ENCODE data around the gene PLA2G4B.
"Not testable (repeated sequence)": the region's sequence is repeated elsewhere in the genome, so short reads cannot be mapped to it uniquely, and the experiment has no call there.

The PLA2G4B gene

GRCh38 chr15:41827880-41828806, 10.5 kb upstream of the PLA2G4B start, which contains the start of gene JMJD7:
TSS of gene JMJD7 (plus strand) at chr15:41828092. CDS start at chr15:41828125, 33 bp downstream.
- DNase-seq = peak; percentile 86

DNA sequence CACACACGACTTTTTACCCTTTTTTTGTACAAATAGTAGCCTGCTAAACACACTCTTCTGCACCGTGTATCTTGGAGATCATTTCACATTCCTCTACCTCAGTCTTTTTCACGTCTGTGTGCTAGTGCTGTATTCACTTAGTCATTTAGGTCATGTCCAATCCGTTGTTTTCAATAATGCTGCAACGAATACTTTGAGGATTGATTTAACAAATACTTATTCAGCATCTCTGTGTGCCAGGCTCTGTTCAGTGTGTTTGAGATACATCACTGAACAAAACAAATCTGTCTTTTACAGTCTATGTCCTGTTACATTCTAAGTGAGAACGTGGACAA, 9.9 kb upstream of the PLA2G4B start:
- DNase-seq = no peak

GRCh38 chr15:41829959-41830646, 8.5 kb upstream of the PLA2G4B start:
- no peak for DNase-seq

- DNase-seq = not testable (repeated sequence)
Observed at GRCh38 chr15:41831291-41831690, 7.4 kb upstream of the PLA2G4B start.

GRCh38 chr15:41832208-41832607, 6.4 kb upstream of the PLA2G4B start:
- no peak for DNase-seq

DNA sequence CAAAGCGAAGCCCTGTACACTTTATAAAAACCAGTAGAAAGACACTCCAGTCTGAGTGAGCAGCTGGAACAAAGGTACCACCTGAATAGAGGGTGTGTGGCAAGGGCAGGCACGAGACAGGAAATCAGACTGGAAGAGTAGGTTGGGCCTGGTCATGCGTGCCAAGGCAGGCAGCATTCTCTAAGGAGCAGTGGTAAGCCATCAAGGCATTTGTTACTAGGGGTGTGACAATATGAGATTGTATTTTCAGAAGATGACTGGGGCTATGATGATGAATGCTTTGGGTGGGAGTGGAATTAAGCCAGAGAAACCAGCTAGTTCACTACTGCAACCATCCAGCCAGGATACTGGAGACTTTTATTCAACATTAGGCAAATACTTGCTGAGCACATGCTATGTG, 5.8 kb upstream of the PLA2G4B start:
- DNase-seq = no peak

GRCh38 chr15:41834096-41834495, 4.6 kb upstream of the PLA2G4B start:
- DNase-seq = no peak

DNA sequence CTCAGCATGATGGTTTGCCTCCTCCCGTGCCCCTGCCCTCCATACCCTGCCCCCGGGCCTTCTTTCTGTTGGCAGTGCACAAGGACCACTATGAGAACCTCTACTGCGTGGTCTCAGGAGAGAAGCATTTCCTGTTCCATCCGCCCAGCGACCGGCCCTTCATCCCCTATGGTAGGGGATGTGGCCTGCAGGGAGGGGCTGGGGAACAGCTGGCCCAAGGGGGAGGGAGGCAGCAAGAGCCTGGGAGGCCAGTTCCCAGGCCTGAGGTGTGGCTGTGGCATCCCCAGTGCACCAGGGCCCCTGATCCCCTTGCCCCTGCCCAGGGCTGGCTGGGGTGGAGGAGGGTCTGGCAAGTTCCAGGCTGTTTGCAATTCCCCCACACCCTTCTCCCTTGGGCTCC, 2.6 kb upstream of the PLA2G4B start:
- no peak for DNase-seq

GRCh38 chr15:41836713-41837454, 1.8 kb upstream of the PLA2G4B start:
- DNase-seq = no peak

DNA sequence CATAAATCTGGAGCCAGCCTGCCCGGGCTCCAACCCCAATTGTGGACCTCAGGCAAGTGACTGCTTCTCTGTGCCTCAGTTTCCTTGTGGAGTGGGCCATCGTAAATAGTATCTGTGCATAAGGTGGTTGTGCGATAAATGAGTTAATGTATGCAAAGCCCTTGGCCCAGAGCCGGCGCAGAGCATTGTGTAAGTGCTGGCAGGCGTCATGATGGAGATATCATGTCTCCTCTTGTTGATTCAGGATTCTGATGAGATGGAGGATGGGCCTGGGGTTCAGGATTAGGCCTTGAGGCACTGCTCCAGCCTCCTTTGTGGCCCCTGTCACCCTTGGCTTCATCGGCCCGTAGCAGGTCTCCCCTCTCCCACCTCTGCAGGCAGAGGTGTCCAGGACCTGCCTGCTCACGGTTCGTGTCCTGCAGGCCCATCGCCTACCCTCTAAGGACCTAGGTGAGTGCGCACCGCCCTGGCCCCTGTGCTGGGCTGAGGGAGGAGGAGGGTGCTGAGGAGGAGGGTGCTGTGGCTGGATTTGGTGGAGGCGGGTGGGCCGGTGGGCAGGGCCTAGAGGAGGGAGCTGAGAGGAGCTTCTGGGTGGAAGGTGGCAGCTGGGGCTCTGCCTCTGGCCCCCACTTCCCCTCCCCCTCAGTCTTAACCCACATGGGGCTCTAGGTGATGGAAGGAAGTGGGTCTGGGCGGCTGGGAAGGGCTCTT, 1.3 kb downstream of the PLA2G4B start:
- no peak for DNase-seq

GRCh38 chr15:41840673-41841072, 2.0 kb downstream of the PLA2G4B start:
- no peak for DNase-seq

GRCh38 chr15:41841131-41841530, 2.5 kb downstream of the PLA2G4B start:
- no peak for DNase-seq

- DNase-seq = no peak
Observed at GRCh38 chr15:41842229-41842628, 3.6 kb downstream of the PLA2G4B start.

GRCh38 chr15:41843571-41843970, 4.9 kb downstream of the PLA2G4B start:
- DNase-seq = no peak

- DNase-seq = no peak
Observed at GRCh38 chr15:41844814-41845213, 6.2 kb downstream of the PLA2G4B start.

GRCh38 chr15:41847206-41847605, 8.6 kb downstream of the PLA2G4B start:
- DNase-seq = no peak

GRCh38 chr15:41847981-41848380, 9.3 kb downstream of the PLA2G4B start:
- DNase-seq = no peak

- no peak for DNase-seq
Observed at GRCh38 chr15:41848631-41849030, 10.0 kb downstream of the PLA2G4B start.

GRCh38 chr15:41849204-41849603, 10.6 kb downstream of the PLA2G4B start:
- DNase-seq = no peak

DNA sequence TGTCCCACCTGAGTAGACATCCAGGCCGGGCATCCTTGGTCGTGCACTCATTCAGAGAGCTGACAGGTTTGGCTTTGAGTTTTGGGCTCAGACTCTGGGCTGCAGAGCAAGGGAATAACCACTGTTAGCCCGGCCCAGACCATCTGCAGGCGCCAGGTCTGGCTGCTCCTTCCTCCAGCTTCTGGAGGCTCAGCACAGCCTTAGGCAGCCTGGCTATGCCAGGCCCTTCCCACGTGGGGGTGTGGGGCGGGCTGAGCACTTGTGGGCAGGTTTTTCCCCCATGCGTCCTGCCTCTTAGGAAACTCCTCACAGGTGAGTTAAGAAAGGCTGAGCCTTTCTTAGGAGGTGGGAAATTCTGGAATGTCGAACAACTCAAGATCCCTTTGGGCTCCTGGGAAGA, 11.2 kb downstream of the PLA2G4B start:
- no peak for DNase-seq

DNA sequence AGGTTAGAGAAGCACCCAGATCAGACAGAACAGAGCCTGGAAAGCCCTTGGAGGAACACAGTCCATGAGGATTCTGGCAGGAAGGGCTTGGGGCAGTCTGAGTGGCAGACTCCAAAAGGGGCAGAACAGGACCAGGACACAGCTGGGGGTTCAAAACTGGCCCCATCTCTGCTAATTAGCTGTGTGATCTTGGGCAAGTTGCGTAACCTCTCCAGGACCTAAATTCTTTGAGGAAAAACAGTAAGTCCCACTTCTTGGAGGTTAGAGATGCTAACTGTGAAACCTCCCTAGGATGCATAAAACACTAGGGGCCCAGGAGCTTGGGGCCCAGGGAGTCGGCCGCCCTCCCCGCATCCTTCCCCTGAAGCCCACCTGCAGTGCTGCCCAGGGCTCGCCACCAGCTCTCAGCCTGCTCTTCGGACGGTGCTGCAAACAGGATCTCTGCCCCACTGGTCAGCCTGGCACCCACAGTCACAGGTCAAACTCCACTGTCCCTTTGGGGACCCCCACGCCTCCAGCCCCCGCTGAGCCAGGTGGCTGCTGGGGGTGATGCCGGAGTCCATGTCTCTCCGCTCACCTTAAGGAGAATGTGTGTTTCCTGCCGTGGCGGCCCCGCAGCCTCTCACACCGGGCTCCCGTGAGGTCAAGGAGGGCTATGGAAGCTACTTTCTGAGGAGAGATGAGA, 12.0 kb downstream of the PLA2G4B start:
- no peak for DNase-seq

DNA sequence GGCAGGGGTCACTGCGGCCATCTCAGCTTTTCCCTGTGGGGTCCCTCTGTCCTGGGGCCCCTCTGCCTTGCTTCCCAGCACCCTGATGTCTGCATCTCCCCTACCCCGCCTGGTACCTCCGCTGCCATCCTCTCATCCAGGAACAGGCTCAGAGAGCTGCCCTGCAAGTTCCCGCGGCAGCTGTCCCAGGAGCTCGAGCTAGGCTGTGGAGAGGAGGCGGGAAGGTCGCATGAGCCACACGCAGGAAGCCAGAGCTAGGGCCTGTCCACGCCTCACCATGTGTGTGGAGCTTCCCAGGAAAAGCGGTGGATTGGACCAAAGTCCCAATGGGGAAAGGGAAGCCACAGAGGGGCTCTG, 12.5 kb downstream of the PLA2G4B start:
- DNase-seq = no peak
